Choroid plexus epithelial cell (primary cell): Measurements from ENCODE around the gene RCOR1.

Experiments used
- DNase-seq: peaks from one replicate; pipeline ENCODE4 v3.0.0-alpha.2; 2010; ENCODE audit warnings: low read depth
- H3K4me3 ChIP-seq: 2 replicates; pipeline ENCODE4 v1.5.1; 2011; ENCODE audit warnings: low read depth, mild to moderate bottlenecking, control low read depth, low read length, moderate library complexity
- CTCF ChIP-seq: conservative IDR thresholded peaks from 2 replicates; pipeline ENCODE4 v1.5.1; 2011; ENCODE audit warnings: low read depth, mild to moderate bottlenecking, control low read depth, inconsistent platforms, low read length, moderate library complexity

RCOR1 gene

GRCh38 chr14:102696856-102697495 is 104.5 kb downstream of the RCOR1 start:
- no peak overlapping the region for H3K4me3 ChIP-seq
- peak; percentile 34 for DNase-seq
- TF ChIP-seq CTCF = no peak

- TF ChIP-seq CTCF = no peak
- H3K4me3 ChIP-seq = no peak overlapping the region
- no peak for DNase-seq
Measured at GRCh38 chr14:102697501-102697900, 105.1 kb downstream of the RCOR1 start.

- no peak for TF ChIP-seq CTCF
- DNase-seq = no peak
- H3K4me3 ChIP-seq = no peak overlapping the region
Measured at GRCh38 chr14:102699416-102700110, 107.1 kb downstream of the RCOR1 start.

- TF ChIP-seq CTCF = no peak
- DNase-seq = no peak
- no peak overlapping the region for H3K4me3 ChIP-seq
Measured at GRCh38 chr14:102708494-102708893, 116.0 kb downstream of the RCOR1 start.

GRCh38 chr14:102711207-102711606 is 118.8 kb downstream of the RCOR1 start:
- DNase-seq = no peak
- H3K4me3 ChIP-seq = no peak overlapping the region
- peak; percentile 5 for TF ChIP-seq CTCF

- no peak for TF ChIP-seq CTCF
- no peak overlapping the region for H3K4me3 ChIP-seq
- DNase-seq = no peak
Measured at GRCh38 chr14:102711946-102712345, 119.5 kb downstream of the RCOR1 start.

GRCh38 chr14:102717276-102717675 is 124.8 kb downstream of the RCOR1 start:
- H3K4me3 ChIP-seq = no peak overlapping the region
- no peak for TF ChIP-seq CTCF
- no peak for DNase-seq
